ENCODE measurements around the gene ITPRID1. TPM values are rescaled to one million over a fixed set of nuclear protein-coding genes. Genes with fewer than 3 reads are reported as not detected.

Gene ITPRID1
- total RNA-seq, 1 experiment from 2014 or later: not detected

- no peaks in the 10 kb centered on the region for H3K36me3 ChIP-seq (ENCODE audit: control insufficient read depth, insufficient read depth, low read length)
- H3K27me3 ChIP-seq (ENCODE audit: control insufficient read depth, insufficient read depth, low read length): no peaks in the 10 kb centered on the region
- no peak overlapping the region for H3K4me3 ChIP-seq (ENCODE audit: low read depth in 2 of 2, low read length in 2 of 2)
- in situ Hi-C loops (cut with HindIII; ENCODE audit: low pct_unique_long_range_greater_than_20kb, low sequenced_read_pairs): no loop called here
- intact Hi-C loops (cut with micrococcal nuclease; ENCODE audit: unreplicated experiment): loop anchor here (2.0 kb wide), 3 partner anchors 191 to 499 kb away; no protein-coding TSS in a partner anchor
- no TSS peak for BruUV-seq (replicated peaks)
- H3K4me1 ChIP-seq (ENCODE audit: control insufficient read depth, insufficient read depth, low read length): no peaks in the 10 kb centered on the region
- no peaks in the 10 kb centered on the region for H3K9me3 ChIP-seq (ENCODE audit: control insufficient read depth, insufficient read depth, low read depth, low read length)
- H3K27ac ChIP-seq (ENCODE audit: low read length): no peak overlapping the region
- ATAC-seq (peak; percentile 96), DNase-seq (ENCODE audit: low read depth, low spot score) (peak; percentile 54)
- no peak for TF ChIP-seq POLR2AphosphoS5 (IDR thresholded peaks at IDR 0.05; ENCODE audit: low read depth, low read length)
- no peak for TF ChIP-seq TCF7L2 (IDR thresholded peaks at IDR 0.05; ENCODE audit: low read depth, low read length)
- TF ChIP-seq, protein P1, sequence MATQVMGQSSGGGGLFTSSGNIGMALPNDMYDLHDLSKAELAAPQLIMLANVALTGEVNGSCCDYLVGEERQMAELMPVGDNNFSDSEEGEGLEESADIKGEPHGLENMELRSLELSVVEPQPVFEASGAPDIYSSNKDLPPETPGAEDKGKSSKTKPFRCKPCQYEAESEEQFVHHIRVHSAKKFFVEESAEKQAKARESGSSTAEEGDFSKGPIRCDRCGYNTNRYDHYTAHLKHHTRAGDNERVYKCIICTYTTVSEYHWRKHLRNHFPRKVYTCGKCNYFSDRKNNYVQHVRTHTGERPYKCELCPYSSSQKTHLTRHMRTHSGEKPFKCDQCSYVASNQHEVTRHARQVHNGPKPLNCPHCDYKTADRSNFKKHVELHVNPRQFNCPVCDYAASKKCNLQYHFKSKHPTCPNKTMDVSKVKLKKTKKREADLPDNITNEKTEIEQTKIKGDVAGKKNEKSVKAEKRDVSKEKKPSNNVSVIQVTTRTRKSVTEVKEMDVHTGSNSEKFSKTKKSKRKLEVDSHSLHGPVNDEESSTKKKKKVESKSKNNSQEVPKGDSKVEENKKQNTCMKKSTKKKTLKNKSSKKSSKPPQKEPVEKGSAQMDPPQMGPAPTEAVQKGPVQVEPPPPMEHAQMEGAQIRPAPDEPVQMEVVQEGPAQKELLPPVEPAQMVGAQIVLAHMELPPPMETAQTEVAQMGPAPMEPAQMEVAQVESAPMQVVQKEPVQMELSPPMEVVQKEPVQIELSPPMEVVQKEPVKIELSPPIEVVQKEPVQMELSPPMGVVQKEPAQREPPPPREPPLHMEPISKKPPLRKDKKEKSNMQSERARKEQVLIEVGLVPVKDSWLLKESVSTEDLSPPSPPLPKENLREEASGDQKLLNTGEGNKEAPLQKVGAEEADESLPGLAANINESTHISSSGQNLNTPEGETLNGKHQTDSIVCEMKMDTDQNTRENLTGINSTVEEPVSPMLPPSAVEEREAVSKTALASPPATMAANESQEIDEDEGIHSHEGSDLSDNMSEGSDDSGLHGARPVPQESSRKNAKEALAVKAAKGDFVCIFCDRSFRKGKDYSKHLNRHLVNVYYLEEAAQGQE (IDR thresholded peaks at IDR 0.05; ENCODE audit: insufficient read depth in 1 of 2, low read depth in 2 of 2, low read length in 1 of 2): no peak
- peak; percentile 84 for TF ChIP-seq CTCF (IDR thresholded peaks at IDR 0.05)
- TF ChIP-seq SIN3A (IDR thresholded peaks at IDR 0.05; ENCODE audit: borderline replicate concordance, insufficient read depth, low read depth, low read length): no peak
- CTCF ChIA-PET: interaction anchor here (2.6 kb wide), 1 partner anchor 499 kb away, joined by 9 read pairs; no protein-coding TSS in a partner anchor
- POLR2A ChIA-PET: no interaction called here
Measured at GRCh38 chr7:31633894-31634494, 120.1 kb downstream of the ITPRID1 start.

GRCh38 chr7:31640381-31640780 lies 126.5 kb downstream of the ITPRID1 start:
- Histone ChIP-seq H3K27me3 (ENCODE audit: control insufficient read depth, insufficient read depth, low read length) (no peaks in the 10 kb centered on the region), H3K27ac (ENCODE audit: low read length) (no peak overlapping the region), H3K4me1 (ENCODE audit: control insufficient read depth, insufficient read depth, low read length) (no peaks in the 10 kb centered on the region), H3K4me3 (ENCODE audit: low read depth in 2 of 2, low read length in 2 of 2) (no peak overlapping the region), H3K36me3 (ENCODE audit: control insufficient read depth, insufficient read depth, low read length) (no peaks in the 10 kb centered on the region), H3K9me3 (ENCODE audit: control insufficient read depth, insufficient read depth, low read depth, low read length) (no peaks in the 10 kb centered on the region)
- intact Hi-C loops (cut with micrococcal nuclease; ENCODE audit: unreplicated experiment) (no loop called here), in situ Hi-C loops (cut with HindIII; ENCODE audit: low pct_unique_long_range_greater_than_20kb, low sequenced_read_pairs) (no loop called here)
- CTCF ChIA-PET: no interaction called here
- BruUV-seq (replicated peaks): no TSS peak
- POLR2A ChIA-PET: no interaction called here
- DNase-seq (ENCODE audit: low read depth, low spot score) (no peak), ATAC-seq (no peak)
- TF ChIP-seq CTCF (IDR thresholded peaks at IDR 0.05) (no peak), TCF7L2 (IDR thresholded peaks at IDR 0.05; ENCODE audit: low read depth, low read length) (no peak), SIN3A (IDR thresholded peaks at IDR 0.05; ENCODE audit: borderline replicate concordance, insufficient read depth, low read depth, low read length) (no peak), POLR2AphosphoS5 (IDR thresholded peaks at IDR 0.05; ENCODE audit: low read depth, low read length) (no peak)
- TF ChIP-seq, protein P1 (IDR thresholded peaks at IDR 0.05; ENCODE audit: insufficient read depth in 1 of 2, low read depth in 2 of 2, low read length in 1 of 2): no peak
